H9 (cell line): Measurements from ENCODE around the gene GHRHR. TPM values are rescaled to one million over a fixed set of nuclear protein-coding genes. Genes with fewer than 3 reads are reported as not detected.

Source experiments
- DNase-seq: peaks from one replicate; pipeline ENCODE4 v3.0.0-alpha.2; 2017
- H2AFZ ChIP-seq: one replicate; pipeline ENCODE4 v1.6.1; 2013; ENCODE audit warnings: mild to moderate bottlenecking, low read length, control low read depth, moderate library complexity
- H2AK5ac ChIP-seq: 2 replicates; pipeline ENCODE4 v1.6.1; 2013; ENCODE audit warnings: low read length, control low read depth, mixed read lengths; ENCODE audit not compliant: insufficient read length
- H2BK120ac ChIP-seq: one replicate; pipeline ENCODE4 v1.6.1; 2013; ENCODE audit warnings: low read depth, mild to moderate bottlenecking, low read length, control low read depth, inconsistent platforms; ENCODE audit not compliant: poor library complexity, severe bottlenecking
- H2BK12ac ChIP-seq: 2 replicates; pipeline ENCODE4 v1.6.1; 2013; ENCODE audit warnings: low read length, control low read depth, mixed read lengths, low read depth; ENCODE audit not compliant: insufficient read length
- H2BK15ac ChIP-seq: 2 replicates; pipeline ENCODE4 v1.6.1; 2013; ENCODE audit warnings: low read depth, low read length, control low read depth
- H2BK20ac ChIP-seq: one replicate; pipeline ENCODE4 v1.6.1; 2013; ENCODE audit warnings: low read depth, mild to moderate bottlenecking, low read length, control low read depth, inconsistent platforms; ENCODE audit not compliant: poor library complexity, severe bottlenecking
- H2BK5ac ChIP-seq: 2 replicates; pipeline ENCODE4 v1.6.1; 2013; ENCODE audit warnings: low read length, control low read depth, mixed read lengths; ENCODE audit not compliant: insufficient read length
- H3K14ac ChIP-seq: 2 replicates; pipeline ENCODE4 v1.6.1; 2013; ENCODE audit warnings: low read length, control low read depth; ENCODE audit not compliant: insufficient read depth
- H3K18ac ChIP-seq: 2 replicates; pipeline ENCODE4 v1.6.1; 2013; ENCODE audit warnings: low read depth, mild to moderate bottlenecking, mixed read lengths, low read length, control low read depth; ENCODE audit not compliant: insufficient read length
- H3K23ac ChIP-seq: 2 replicates; pipeline ENCODE4 v1.6.1; 2013; ENCODE audit warnings: low read length, control low read depth, mixed read lengths, low read depth; ENCODE audit not compliant: insufficient read length
- H3K23me2 ChIP-seq: 2 replicates; pipeline ENCODE4 v1.6.1; 2013; ENCODE audit warnings: low read depth, mild to moderate bottlenecking, mixed read lengths, low read length, control low read depth; ENCODE audit not compliant: insufficient read length, poor library complexity, severe bottlenecking
- H3K27ac ChIP-seq: 2 replicates; pipeline ENCODE4 v1.5.1; 2013; ENCODE audit warnings: low read length, control low read depth, mixed read lengths, low read depth; ENCODE audit not compliant: insufficient read length
- H3K27me3 ChIP-seq: 2 replicates; pipeline ENCODE4 v1.6.1; 2013; ENCODE audit warnings: low read length, control low read depth, inconsistent platforms; ENCODE audit not compliant: insufficient read depth
- H3K4ac ChIP-seq: 2 replicates; pipeline ENCODE4 v1.6.1; 2013; ENCODE audit warnings: low read depth, mild to moderate bottlenecking, control low read depth, inconsistent platforms, low read length, moderate library complexity
- H3K4me1 ChIP-seq: 2 replicates; pipeline ENCODE4 v1.6.1; 2013; ENCODE audit warnings: low read length, control low read depth, inconsistent platforms; ENCODE audit not compliant: insufficient read depth
- H3K4me2 ChIP-seq: 2 replicates; pipeline ENCODE4 v1.6.1; 2013; ENCODE audit warnings: low read length, control low read depth, mixed read lengths; ENCODE audit not compliant: insufficient read length, insufficient read depth
- H3K56ac ChIP-seq: 2 replicates; pipeline ENCODE4 v1.6.1; 2013; ENCODE audit warnings: low read depth, mild to moderate bottlenecking, mixed read lengths, low read length, control low read depth; ENCODE audit not compliant: insufficient read length
- H3K79me1 ChIP-seq: 2 replicates; pipeline ENCODE4 v1.6.1; 2013; ENCODE audit warnings: low read depth, mild to moderate bottlenecking, moderate library complexity, low read length, control low read depth, inconsistent platforms; ENCODE audit not compliant: insufficient read depth, poor library complexity, severe bottlenecking
- H3K79me2 ChIP-seq: 2 replicates; pipeline ENCODE4 v1.6.1; 2013; ENCODE audit warnings: low read length, control low read depth, inconsistent platforms; ENCODE audit not compliant: insufficient read depth
- H3K9ac ChIP-seq: 2 replicates; pipeline ENCODE4 v1.6.1; 2013; ENCODE audit warnings: low read length, control low read depth, mixed read lengths; ENCODE audit not compliant: insufficient read length; ENCODE audit errors: extremely low read depth
- H3K9me3 ChIP-seq: one replicate; pipeline ENCODE4 v1.6.1; 2013; ENCODE audit warnings: low read depth, low read length, inconsistent platforms; ENCODE audit not compliant: control insufficient read depth
- H3T11ph ChIP-seq: one replicate; pipeline ENCODE4 v1.6.1; 2013; ENCODE audit warnings: mild to moderate bottlenecking, low read length, control low read depth, inconsistent platforms
- H4K20me1 ChIP-seq: one replicate; pipeline ENCODE4 v1.6.1; 2013; ENCODE audit not compliant: control insufficient read depth, insufficient read length, insufficient read depth
- H4K5ac ChIP-seq: 2 replicates; pipeline ENCODE4 v1.6.1; 2013; ENCODE audit warnings: low read depth, mild to moderate bottlenecking, mixed read lengths, low read length, control low read depth; ENCODE audit not compliant: insufficient read length
- H4K8ac ChIP-seq: replicated peaks from 2 replicates; pipeline ENCODE4 v1.6.1; 2013; ENCODE audit warnings: low read length, control low read depth, mixed read lengths, low read depth; ENCODE audit not compliant: insufficient read length
- H4K91ac ChIP-seq: 2 replicates; pipeline ENCODE4 v1.6.1; 2013; ENCODE audit warnings: low read depth, mild to moderate bottlenecking, moderate library complexity, mixed read lengths, low read length, control low read depth; ENCODE audit not compliant: insufficient read length
- H3K27ac Mint-ChIP-seq, 3 experiments: 2 replicates in 2 of 3; 3 replicates in 1 of 3; pipeline ENCODE4 v1.8.0; 2020 to 2021; ENCODE audit warnings: mixed read lengths in 3 of 3, mild to moderate bottlenecking in 1 of 3, moderate library complexity in 1 of 3
- H3K27me3 Mint-ChIP-seq: 2 replicates; pipeline ENCODE4 v1.8.0; 2021; ENCODE audit warnings: low read depth, mild to moderate bottlenecking, moderate library complexity, mixed read lengths
- H3K36me3 Mint-ChIP-seq, 3 experiments: 2 replicates in 2 of 3; 3 replicates in 1 of 3; pipeline ENCODE4 v1.8.0; 2020 to 2021; ENCODE audit warnings: low read depth in 3 of 3, mixed read lengths in 3 of 3; ENCODE audit not compliant: insufficient read depth in 1 of 3
- H3K4me1 Mint-ChIP-seq, 2 experiments: 2 replicates each; pipeline ENCODE4 v1.8.0; 2020; ENCODE audit warnings: mixed read lengths in 2 of 2
- H3K4me3 Mint-ChIP-seq, 2 experiments: 2 replicates in 1 of 2; 3 replicates in 1 of 2; pipeline ENCODE4 v1.8.0; 2020 to 2021; ENCODE audit warnings: mild to moderate bottlenecking in 2 of 2, mixed read lengths in 2 of 2, moderate library complexity in 1 of 2
- H3K9me3 Mint-ChIP-seq, 2 experiments: 2 replicates in 1 of 2; 3 replicates in 1 of 2; pipeline ENCODE4 v1.8.0; 2020; ENCODE audit warnings: mild to moderate bottlenecking in 2 of 2, mixed read lengths in 2 of 2, moderate library complexity in 1 of 2
- WGBS: extraction: QIAGEN DNeasy Blood & Tissue Kit; methylation state at CpG from one replicate; pipeline ENCODE4 v1.1.7; 2013; ENCODE audit warnings: missing lambda C conversion rate, low lambda C conversion rate, mixed read lengths; ENCODE audit not compliant: insufficient read length; ENCODE audit errors: extremely low coverage; 5-methylcytosine and 5-hydroxymethylcytosine counted together
- total RNA-seq: library from RNA; stranded (reverse); gene quantifications from 2 replicates; pipeline ENCODE4 v1.2.1, GENCODE V29; 2021
- TF ChIP-seq, protein P1 (sequence below): fragments of 200-600 bp; sonication (generic); conservative IDR thresholded peaks from 3 replicates; pipeline ENCODE4 v1.8.0; 2021; ENCODE audit warnings: antibody characterized with exemption, mild to moderate bottlenecking

GHRHR gene
- total RNA-seq, 1 experiment from 2014 or later: 7.4 TPM

DNA sequence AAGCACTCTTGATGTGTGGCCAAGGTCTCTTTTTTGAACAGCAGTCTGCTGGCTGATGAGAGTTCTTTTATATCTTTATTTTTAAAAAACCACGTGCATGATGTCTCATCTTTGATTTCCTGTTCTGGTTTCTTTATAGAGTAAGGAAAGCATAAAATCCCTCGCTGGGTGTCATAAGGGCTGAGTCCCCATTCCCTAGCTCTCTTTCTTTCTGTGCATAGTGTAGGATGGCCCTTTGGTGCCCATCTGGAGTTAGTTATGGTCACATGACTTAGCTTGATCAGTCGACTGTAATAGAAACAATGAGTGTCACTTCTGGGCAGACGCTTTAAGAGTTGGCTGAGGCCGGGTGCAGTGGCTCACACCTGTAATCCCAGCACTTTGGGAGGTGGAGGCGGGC is 38.5 kb downstream of the GHRHR start:
- Histone ChIP-seq H3K23me2 (no peaks in the 10 kb centered on the region), H2BK120ac (no peak overlapping the region), H4K91ac (no peak overlapping the region), H3K56ac (no peak overlapping the region), H2BK5ac (no peak overlapping the region), H3T11ph (no peak overlapping the region), H3K27ac (no peak overlapping the region), H3K79me2 (no peaks in the 10 kb centered on the region), H4K5ac (no peak overlapping the region), H3K9me3 (no peaks in the 10 kb centered on the region), H2BK20ac (no peak overlapping the region), H4K8ac (no peak overlapping the region), H3K23ac (no peak overlapping the region), H2AFZ (no peak overlapping the region), H3K9ac (no peak overlapping the region), H2BK12ac (no peak overlapping the region), H2AK5ac (no peak overlapping the region), H3K14ac (no peak overlapping the region), H3K4me1 (0 out of 2 replicates have a peak, but pooled peaks cover 2% of the 10 kb centered on the region), H3K79me1 (no peaks in the 10 kb centered on the region), H4K20me1 (no peaks in the 10 kb centered on the region), H2BK15ac (no peak overlapping the region), H3K18ac (no peak overlapping the region), H3K27me3 (0 out of 2 replicates have a peak, but pooled peaks cover 2% of the 10 kb centered on the region), H3K4ac (no peak overlapping the region), H3K4me2 (no peak overlapping the region)
- peaks cover 0 to 7% (median 0%) of the 10 kb centered on the region in 3 experiments; a peak in 4 of 7 replicates for H3K36me3 Mint-ChIP-seq
- TF ChIP-seq, protein P1, sequence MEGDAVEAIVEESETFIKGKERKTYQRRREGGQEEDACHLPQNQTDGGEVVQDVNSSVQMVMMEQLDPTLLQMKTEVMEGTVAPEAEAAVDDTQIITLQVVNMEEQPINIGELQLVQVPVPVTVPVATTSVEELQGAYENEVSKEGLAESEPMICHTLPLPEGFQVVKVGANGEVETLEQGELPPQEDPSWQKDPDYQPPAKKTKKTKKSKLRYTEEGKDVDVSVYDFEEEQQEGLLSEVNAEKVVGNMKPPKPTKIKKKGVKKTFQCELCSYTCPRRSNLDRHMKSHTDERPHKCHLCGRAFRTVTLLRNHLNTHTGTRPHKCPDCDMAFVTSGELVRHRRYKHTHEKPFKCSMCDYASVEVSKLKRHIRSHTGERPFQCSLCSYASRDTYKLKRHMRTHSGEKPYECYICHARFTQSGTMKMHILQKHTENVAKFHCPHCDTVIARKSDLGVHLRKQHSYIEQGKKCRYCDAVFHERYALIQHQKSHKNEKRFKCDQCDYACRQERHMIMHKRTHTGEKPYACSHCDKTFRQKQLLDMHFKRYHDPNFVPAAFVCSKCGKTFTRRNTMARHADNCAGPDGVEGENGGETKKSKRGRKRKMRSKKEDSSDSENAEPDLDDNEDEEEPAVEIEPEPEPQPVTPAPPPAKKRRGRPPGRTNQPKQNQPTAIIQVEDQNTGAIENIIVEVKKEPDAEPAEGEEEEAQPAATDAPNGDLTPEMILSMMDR: no peak
- H3K4me3 Mint-ChIP-seq: no peak overlapping the region
- 0 out of 2 replicates have a peak, but pooled peaks cover 2% of the 10 kb centered on the region for H3K27me3 Mint-ChIP-seq
- peaks cover 0 to 4% of the 10 kb centered on the region in 2 experiments; a peak in 1 of 5 replicates for H3K9me3 Mint-ChIP-seq
- H3K4me1 Mint-ChIP-seq: peaks cover 26 to 34% of the 10 kb centered on the region in 2 experiments
- no peak for DNase-seq
- no CpG with 5 or more reads among the region's 6 CpGs for WGBS
- H3K27ac Mint-ChIP-seq: no peak overlapping the region
